Panc1 (cell line): ENCODE measurements around the gene ZNF91. TPM values are rescaled to one million over a fixed set of nuclear protein-coding genes. Genes with fewer than 3 reads are reported as not detected.

Source experiments
- ATAC-seq: fragments of 200-7000 bp; cut with Tn5 transposase; 2 replicates; pipeline ENCODE4 v1.9.1; 2020; ENCODE audit warnings: mild to moderate bottlenecking, moderate library complexity
- BruUV-seq: library from RNA; stranded (reverse); fragments of 400-500 nt; replicated peaks from 2 replicates; lab custom pipeline; 2021; lab: Mats Ljungman, UMichigan
- CTCF ChIA-PET: fragments of 300-600 bp; sonication (Branson Sonifier 250); formaldehyde crosslinking; loops from one replicate; lab custom pipeline; 2022; ENCODE audit warnings: antibody characterized with exemption; lab: Charles Lee
- POLR2A ChIA-PET: fragments of 300-600 bp; sonication (Branson Sonifier 250); formaldehyde crosslinking; loops from one replicate; lab custom pipeline; 2022; ENCODE audit warnings: antibody characterized with exemption; lab: Charles Lee
- DNase-seq: peaks from one replicate; pipeline ENCODE4 v3.0.0-alpha.2; 2010; ENCODE audit warnings: low read depth, low spot score
- H3K27ac ChIP-seq: 2 replicates; pipeline ENCODE4 v1.5.1; 2011; ENCODE audit warnings: mild to moderate bottlenecking, low read length, inconsistent platforms
- H3K27me3 ChIP-seq: fragments of 200-500 bp; sonication (Bioruptor generic); 2 replicates; pipeline ENCODE4 v1.6.0; 2014; ENCODE audit warnings: low read length, inconsistent platforms; ENCODE audit not compliant: control insufficient read depth, insufficient read depth
- H3K36me3 ChIP-seq: fragments of 200-500 bp; sonication (Bioruptor generic); 2 replicates; pipeline ENCODE4 v1.5.1; 2014; ENCODE audit warnings: inconsistent platforms, mild to moderate bottlenecking, low read length, moderate library complexity; ENCODE audit not compliant: control insufficient read depth, insufficient read depth
- H3K4me1 ChIP-seq: 2 replicates; pipeline ENCODE4 v1.5.1; 2011; ENCODE audit warnings: inconsistent platforms, mild to moderate bottlenecking, low read length, moderate library complexity; ENCODE audit not compliant: control insufficient read depth, insufficient read depth
- H3K4me3 ChIP-seq, 2 experiments: 2 replicates each; pipeline ENCODE4 v1.5.1; 2011 to 2012; ENCODE audit warnings: low read depth in 2 of 2, low read length in 2 of 2, mild to moderate bottlenecking in 2 of 2, inconsistent platforms in 1 of 2, moderate library complexity in 1 of 2
- H3K9me3 ChIP-seq: fragments of 200-500 bp; sonication (Bioruptor generic); 2 replicates; pipeline ENCODE4 v1.5.1; 2014; ENCODE audit warnings: low read depth, mild to moderate bottlenecking, inconsistent platforms, low read length, moderate library complexity; ENCODE audit not compliant: control insufficient read depth, insufficient read depth
- POLR2AphosphoS5 ChIP-seq: IDR thresholded peaks from 2 replicates; pipeline ENCODE4 v1.6.1; 2012; ENCODE audit warnings: mild to moderate bottlenecking, low read depth, low read length, moderate library complexity
- SIN3A ChIP-seq: IDR thresholded peaks from 2 replicates; pipeline ENCODE4 v1.6.1; 2012; ENCODE audit warnings: low read depth, mild to moderate bottlenecking, low read length, moderate library complexity, borderline replicate concordance; ENCODE audit not compliant: insufficient read depth
- TCF7L2 ChIP-seq: IDR thresholded peaks from 2 replicates; pipeline ENCODE4 v1.6.1; 2011; ENCODE audit warnings: mild to moderate bottlenecking, low read depth, low read length, inconsistent platforms
- in situ Hi-C: cut with HindIII; loops from 2 replicates; pipeline ENCODE4 v1.10.0; 2016; ENCODE audit warnings: low sequenced_read_pairs, low pct_unique_long_range_greater_than_20kb
- intact Hi-C: fragments of 100-400 bp; cut with micrococcal nuclease; formaldehyde crosslinking; loops from one replicate; pipeline ENCODE4 v1.10.0; 2022; ENCODE audit not compliant: unreplicated experiment
- total RNA-seq: library from RNA; stranded (reverse); gene quantifications from one replicate; pipeline ENCODE4 v1.2.1, GENCODE V29; 2021; ENCODE audit not compliant: unreplicated experiment
- TF ChIP-seq, protein P1 (sequence below), 2 experiments: IDR thresholded peaks; 2 replicates each; pipeline ENCODE4 v1.6.1; 2011 to 2012; ENCODE audit warnings: low read depth in 2 of 2, control low read depth in 1 of 2, low read length in 1 of 2, mild to moderate bottlenecking in 1 of 2, moderate library complexity in 1 of 2; ENCODE audit not compliant: insufficient read depth in 1 of 2
- TF ChIP-seq, protein P2 (sequence below): fragments of 450-650 bp; IDR thresholded peaks from 2 replicates; pipeline ENCODE4 v1.5.1; 2017; ENCODE audit warnings: mild to moderate bottlenecking

The ZNF91 gene
- total RNA-seq, 1 experiment from 2014 or later, result 20.6 TPM

DNA sequence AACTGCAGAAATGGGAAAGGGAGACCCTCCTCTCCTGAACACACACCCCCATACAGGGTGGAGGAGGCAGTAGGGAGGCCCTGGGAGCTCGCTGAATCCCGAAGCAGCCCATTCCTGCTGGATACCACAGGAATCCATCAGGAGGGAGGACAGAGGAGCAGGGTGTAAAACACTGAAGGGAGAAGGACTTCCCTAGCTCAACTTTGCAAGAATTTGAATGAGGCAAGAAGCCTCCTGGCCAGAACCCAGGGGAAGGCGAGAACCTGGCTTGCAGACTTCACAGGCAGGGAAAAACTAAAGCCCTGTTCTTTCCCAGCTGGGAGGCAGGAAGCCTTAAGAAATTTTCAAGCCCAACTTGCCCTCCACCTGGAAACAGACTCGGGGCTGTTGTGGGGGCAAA, 43.5 kb downstream of the ZNF91 start:
- ChIA-PET POLR2A (no interaction called here), CTCF (no interaction called here)
- DNase-seq (no peak), ATAC-seq (no peak)
- intact Hi-C loops, result no loop called here
- H3K36me3 ChIP-seq, result no peaks in the 10 kb centered on the region
- BruUV-seq, result no TSS peak
- H3K4me1 ChIP-seq, result no peaks in the 10 kb centered on the region
- no peaks in the 10 kb centered on the region for H3K27me3 ChIP-seq
- in situ Hi-C loops, result no loop called here
- H3K4me3 ChIP-seq, result no peak overlapping the region
- H3K27ac ChIP-seq, result no peak overlapping the region
- H3K9me3 ChIP-seq, result peaks cover 28% of the 10 kb centered on the region; the same call in 1 of the 2 replicates
- TF ChIP-seq POLR2AphosphoS5 (no peak), TCF7L2 (no peak), SIN3A (no peak)
- TF ChIP-seq, protein P1, sequence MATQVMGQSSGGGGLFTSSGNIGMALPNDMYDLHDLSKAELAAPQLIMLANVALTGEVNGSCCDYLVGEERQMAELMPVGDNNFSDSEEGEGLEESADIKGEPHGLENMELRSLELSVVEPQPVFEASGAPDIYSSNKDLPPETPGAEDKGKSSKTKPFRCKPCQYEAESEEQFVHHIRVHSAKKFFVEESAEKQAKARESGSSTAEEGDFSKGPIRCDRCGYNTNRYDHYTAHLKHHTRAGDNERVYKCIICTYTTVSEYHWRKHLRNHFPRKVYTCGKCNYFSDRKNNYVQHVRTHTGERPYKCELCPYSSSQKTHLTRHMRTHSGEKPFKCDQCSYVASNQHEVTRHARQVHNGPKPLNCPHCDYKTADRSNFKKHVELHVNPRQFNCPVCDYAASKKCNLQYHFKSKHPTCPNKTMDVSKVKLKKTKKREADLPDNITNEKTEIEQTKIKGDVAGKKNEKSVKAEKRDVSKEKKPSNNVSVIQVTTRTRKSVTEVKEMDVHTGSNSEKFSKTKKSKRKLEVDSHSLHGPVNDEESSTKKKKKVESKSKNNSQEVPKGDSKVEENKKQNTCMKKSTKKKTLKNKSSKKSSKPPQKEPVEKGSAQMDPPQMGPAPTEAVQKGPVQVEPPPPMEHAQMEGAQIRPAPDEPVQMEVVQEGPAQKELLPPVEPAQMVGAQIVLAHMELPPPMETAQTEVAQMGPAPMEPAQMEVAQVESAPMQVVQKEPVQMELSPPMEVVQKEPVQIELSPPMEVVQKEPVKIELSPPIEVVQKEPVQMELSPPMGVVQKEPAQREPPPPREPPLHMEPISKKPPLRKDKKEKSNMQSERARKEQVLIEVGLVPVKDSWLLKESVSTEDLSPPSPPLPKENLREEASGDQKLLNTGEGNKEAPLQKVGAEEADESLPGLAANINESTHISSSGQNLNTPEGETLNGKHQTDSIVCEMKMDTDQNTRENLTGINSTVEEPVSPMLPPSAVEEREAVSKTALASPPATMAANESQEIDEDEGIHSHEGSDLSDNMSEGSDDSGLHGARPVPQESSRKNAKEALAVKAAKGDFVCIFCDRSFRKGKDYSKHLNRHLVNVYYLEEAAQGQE (IDR thresholded peaks at IDR 0.05; ENCODE audit: insufficient read depth in 1 of 2, low read depth in 2 of 2, low read length in 1 of 2), result no peak
- TF ChIP-seq, protein P2, sequence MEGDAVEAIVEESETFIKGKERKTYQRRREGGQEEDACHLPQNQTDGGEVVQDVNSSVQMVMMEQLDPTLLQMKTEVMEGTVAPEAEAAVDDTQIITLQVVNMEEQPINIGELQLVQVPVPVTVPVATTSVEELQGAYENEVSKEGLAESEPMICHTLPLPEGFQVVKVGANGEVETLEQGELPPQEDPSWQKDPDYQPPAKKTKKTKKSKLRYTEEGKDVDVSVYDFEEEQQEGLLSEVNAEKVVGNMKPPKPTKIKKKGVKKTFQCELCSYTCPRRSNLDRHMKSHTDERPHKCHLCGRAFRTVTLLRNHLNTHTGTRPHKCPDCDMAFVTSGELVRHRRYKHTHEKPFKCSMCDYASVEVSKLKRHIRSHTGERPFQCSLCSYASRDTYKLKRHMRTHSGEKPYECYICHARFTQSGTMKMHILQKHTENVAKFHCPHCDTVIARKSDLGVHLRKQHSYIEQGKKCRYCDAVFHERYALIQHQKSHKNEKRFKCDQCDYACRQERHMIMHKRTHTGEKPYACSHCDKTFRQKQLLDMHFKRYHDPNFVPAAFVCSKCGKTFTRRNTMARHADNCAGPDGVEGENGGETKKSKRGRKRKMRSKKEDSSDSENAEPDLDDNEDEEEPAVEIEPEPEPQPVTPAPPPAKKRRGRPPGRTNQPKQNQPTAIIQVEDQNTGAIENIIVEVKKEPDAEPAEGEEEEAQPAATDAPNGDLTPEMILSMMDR, result no peak

DNA sequence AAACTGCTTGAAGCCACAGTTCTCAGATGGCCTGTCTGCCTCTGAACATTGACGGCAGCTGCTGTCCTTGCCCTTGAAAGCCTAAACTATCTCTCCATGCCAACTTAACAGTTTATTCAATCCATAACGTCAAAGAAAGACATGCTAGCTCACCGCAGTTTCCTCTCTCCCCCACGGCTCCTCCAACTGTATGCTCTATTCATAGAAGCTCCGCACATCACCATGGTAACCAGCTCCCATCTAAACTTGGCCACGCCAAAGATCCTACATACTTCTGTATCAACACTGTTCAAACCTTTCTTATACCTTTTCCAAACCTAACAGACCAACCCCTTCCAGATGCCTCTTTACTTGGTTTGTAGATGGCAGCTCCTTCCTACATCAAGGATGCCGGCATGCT, 48.6 kb downstream of the ZNF91 start:
- Histone ChIP-seq H3K4me1 (no peaks in the 10 kb centered on the region), H3K4me3 (no peak overlapping the region), H3K27ac (no peak overlapping the region), H3K9me3 (peaks cover 24% of the 10 kb centered on the region; the same call in 1 of the 2 replicates), H3K27me3 (no peaks in the 10 kb centered on the region), H3K36me3 (no peaks in the 10 kb centered on the region)
- POLR2A ChIA-PET, result no interaction called here
- CTCF ChIA-PET, result no interaction called here
- intact Hi-C loops, result no loop called here
- DNase-seq (no peak), ATAC-seq (no peak)
- TF ChIP-seq SIN3A (no peak), POLR2AphosphoS5 (no peak)
- TF ChIP-seq, protein P1 (IDR thresholded peaks at IDR 0.05; ENCODE audit: insufficient read depth in 1 of 2, low read depth in 2 of 2, low read length in 1 of 2), result no peak
- no TSS peak for BruUV-seq
- in situ Hi-C loops, result no loop called here
